Measurements from ENCODE around the gene RTN4R. TPM values are rescaled to one million over a fixed set of nuclear protein-coding genes. Genes with fewer than 3 reads are reported as not detected.
"Not testable (repeated sequence)": the region's sequence is repeated elsewhere in the genome, so short reads cannot be mapped to it uniquely, and the experiment has no call there.

The RTN4R gene
- total RNA-seq, 1 donor from 2014 or later: 2.9 TPM

DNA sequence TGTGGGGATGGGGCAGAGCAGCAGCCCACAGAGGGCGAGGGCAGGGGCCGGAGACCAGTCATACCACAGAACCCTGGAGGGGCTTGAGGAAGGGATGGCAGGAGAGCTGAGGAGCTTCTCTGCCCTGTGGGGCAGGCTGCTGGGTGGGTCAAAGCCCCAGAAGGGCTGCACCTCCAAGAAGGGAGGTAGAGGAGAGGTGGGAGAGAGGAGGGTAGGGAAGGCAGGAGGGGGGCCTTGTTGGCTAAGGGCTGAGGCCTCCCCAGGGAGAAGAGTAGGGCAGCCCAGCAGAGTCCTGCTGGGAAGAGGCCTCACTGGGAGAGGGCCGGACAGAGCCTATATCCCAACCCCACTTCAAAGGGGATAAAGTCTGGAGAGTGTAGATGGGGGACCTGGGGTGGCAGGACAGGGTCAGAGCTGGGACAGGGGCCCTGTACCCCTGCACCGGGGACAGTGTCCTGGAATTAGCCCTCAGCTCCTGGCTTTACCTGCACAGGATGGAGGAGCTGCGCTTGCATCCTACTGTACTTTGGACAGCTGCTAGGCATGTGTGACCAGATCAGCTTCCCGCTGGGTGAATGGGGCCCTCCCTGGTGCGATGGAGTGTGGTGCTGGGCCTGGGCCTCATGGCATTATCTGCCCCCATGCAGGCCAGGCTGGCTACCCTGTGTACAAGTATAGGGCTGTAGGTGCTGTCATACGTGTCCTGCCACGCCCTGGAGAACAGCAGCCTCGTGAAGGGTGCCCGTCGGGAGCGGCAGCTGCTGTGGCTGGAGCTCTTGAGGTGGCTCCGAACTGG is 44.5 kb upstream of the RTN4R start:
- no peak for DNase-seq (ENCODE audit: low read depth)

DNA sequence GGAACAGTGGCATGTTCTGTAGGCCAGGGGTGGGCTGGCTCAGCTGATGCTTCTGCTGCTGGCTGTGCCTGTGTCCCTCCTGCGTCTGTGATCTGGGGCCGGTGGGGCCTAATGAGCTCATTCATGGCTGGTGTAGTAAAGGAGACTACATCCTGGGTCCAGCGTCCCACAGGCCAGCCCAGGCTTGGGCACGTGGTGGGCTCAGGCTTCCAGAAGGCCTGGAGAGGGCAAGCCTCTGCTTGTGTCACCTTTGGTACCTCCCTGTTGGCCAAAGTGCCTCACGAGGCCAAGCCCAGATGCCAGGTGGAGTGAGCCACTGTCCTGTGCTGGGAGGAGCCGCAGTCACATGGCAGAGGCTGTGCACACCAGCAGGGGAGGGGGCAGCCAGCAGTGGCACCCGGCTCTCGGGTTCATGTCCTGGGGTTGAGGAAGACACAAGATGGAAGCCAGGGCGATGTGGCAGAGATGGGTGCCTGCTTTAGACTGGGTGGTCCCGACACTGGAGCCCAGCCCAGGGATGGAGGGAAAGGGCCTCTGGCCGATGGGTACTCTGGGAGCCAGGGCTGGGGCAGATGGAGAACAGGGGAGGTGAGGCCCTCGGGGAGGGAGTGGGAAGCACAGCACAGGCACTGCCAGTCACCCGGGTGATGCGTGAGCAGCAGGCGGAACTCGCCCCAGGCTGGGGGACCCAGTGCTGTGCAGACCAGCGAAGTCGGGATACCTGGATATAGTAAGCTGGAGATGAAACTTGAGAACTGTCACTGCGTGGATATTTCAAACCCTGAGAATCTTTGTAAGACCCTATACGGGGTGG is 43.3 kb upstream of the RTN4R start:
- H2AFZ ChIP-seq (ENCODE audit: low read depth, low read length): not testable (repeated sequence)

More for the DNA sequence above, 44.5 kb upstream of the RTN4R start:
- TF ChIP-seq EZH2 (IDR thresholded peaks at IDR 0.05; ENCODE audit: insufficient read depth, low read length): no peak
- TF ChIP-seq, protein P1, sequence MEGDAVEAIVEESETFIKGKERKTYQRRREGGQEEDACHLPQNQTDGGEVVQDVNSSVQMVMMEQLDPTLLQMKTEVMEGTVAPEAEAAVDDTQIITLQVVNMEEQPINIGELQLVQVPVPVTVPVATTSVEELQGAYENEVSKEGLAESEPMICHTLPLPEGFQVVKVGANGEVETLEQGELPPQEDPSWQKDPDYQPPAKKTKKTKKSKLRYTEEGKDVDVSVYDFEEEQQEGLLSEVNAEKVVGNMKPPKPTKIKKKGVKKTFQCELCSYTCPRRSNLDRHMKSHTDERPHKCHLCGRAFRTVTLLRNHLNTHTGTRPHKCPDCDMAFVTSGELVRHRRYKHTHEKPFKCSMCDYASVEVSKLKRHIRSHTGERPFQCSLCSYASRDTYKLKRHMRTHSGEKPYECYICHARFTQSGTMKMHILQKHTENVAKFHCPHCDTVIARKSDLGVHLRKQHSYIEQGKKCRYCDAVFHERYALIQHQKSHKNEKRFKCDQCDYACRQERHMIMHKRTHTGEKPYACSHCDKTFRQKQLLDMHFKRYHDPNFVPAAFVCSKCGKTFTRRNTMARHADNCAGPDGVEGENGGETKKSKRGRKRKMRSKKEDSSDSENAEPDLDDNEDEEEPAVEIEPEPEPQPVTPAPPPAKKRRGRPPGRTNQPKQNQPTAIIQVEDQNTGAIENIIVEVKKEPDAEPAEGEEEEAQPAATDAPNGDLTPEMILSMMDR (IDR thresholded peaks at IDR 0.05; ENCODE audit: insufficient read depth, low read depth, low read length): no peak
- no peak overlapping the region for H3K4me3 ChIP-seq (ENCODE audit: insufficient read depth, low read depth, low read length)
- H4K20me1 ChIP-seq (ENCODE audit: insufficient read depth, low read length): peaks cover 15% of the 10 kb centered on the region
- no peaks in the 10 kb centered on the region for H3K9me3 Mint-ChIP-seq (ENCODE audit: unreplicated experiment)
- H3K27me3 ChIP-seq (ENCODE audit: insufficient read depth, low read length): no peaks in the 10 kb centered on the region
- H3K4me1 ChIP-seq (ENCODE audit: insufficient read depth, low read length): no peaks in the 10 kb centered on the region
- no peaks in the 10 kb centered on the region for H3K9me3 ChIP-seq (ENCODE audit: insufficient read depth, low read depth, low read length)
- peaks cover 5% of the 10 kb centered on the region for H3K4me1 Mint-ChIP-seq (ENCODE audit: low read depth, unreplicated experiment)
- no peak overlapping the region for H2AFZ ChIP-seq (ENCODE audit: low read depth, low read length)
- H3K27me3 Mint-ChIP-seq (ENCODE audit: low read depth, unreplicated experiment): peaks cover 2% of the 10 kb centered on the region
- FAIRE-seq: no peak
- no peaks in the 10 kb centered on the region for H3K36me3 ChIP-seq (ENCODE audit: insufficient read depth, low read length)
- H3K79me2 ChIP-seq (ENCODE audit: insufficient read depth, low read length): peaks cover 9% of the 10 kb centered on the region
- H3K4me3 Mint-ChIP-seq (ENCODE audit: unreplicated experiment): no peak overlapping the region
- H3K36me3 Mint-ChIP-seq (ENCODE audit: low read depth, unreplicated experiment): no peaks in the 10 kb centered on the region
- no peak overlapping the region for H3K27ac Mint-ChIP-seq (ENCODE audit: unreplicated experiment)
- H3K4me2 ChIP-seq (ENCODE audit: low read length): no peak overlapping the region
- H3K9ac ChIP-seq (ENCODE audit: low read length): no peak overlapping the region
- no peak overlapping the region for H3K27ac ChIP-seq (ENCODE audit: low read depth, low read length)

DNA sequence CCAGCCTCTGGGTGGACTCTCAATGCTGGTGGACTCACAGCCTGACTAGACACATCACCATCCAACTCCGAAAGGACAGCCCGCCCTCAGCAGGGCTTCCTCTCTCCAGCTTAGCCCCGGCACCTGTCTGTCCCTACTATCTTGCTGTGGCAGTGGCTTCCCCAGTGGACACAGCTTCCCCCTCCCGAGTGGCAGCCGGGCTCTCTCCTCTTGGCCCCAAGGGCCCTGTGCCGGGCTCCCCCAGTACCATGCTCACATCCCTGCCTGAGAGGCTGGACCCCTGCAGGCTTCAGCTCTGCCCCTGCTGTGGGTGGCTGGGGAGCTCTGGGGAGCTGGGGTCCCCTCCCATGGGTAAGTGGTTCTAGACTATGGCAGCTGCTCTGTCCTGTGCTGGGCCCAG is 42.7 kb upstream of the RTN4R start:
- H2AFZ ChIP-seq (ENCODE audit: low read depth, low read length); H3K79me2 ChIP-seq (ENCODE audit: insufficient read depth, low read length); H3K4me3 ChIP-seq (ENCODE audit: insufficient read depth, low read depth, low read length); H4K20me1 ChIP-seq (ENCODE audit: insufficient read depth, low read length); DNase-seq (ENCODE audit: low read depth); H3K9ac ChIP-seq (ENCODE audit: low read length); H3K27me3 ChIP-seq (ENCODE audit: insufficient read depth, low read length); H3K4me3 Mint-ChIP-seq (ENCODE audit: unreplicated experiment); H3K9me3 ChIP-seq (ENCODE audit: insufficient read depth, low read depth, low read length); H3K9me3 Mint-ChIP-seq (ENCODE audit: unreplicated experiment); H3K4me2 ChIP-seq (ENCODE audit: low read length); H3K4me1 Mint-ChIP-seq (ENCODE audit: low read depth, unreplicated experiment); H3K4me1 ChIP-seq (ENCODE audit: insufficient read depth, low read length); H3K36me3 Mint-ChIP-seq (ENCODE audit: low read depth, unreplicated experiment); H3K27ac Mint-ChIP-seq (ENCODE audit: unreplicated experiment); H3K27me3 Mint-ChIP-seq (ENCODE audit: low read depth, unreplicated experiment); H3K36me3 ChIP-seq (ENCODE audit: insufficient read depth, low read length); H3K27ac ChIP-seq (ENCODE audit: low read depth, low read length); FAIRE-seq: not testable (repeated sequence)

More for the DNA sequence above, 43.3 kb upstream of the RTN4R start:
- H4K20me1 ChIP-seq (ENCODE audit: insufficient read depth, low read length); H3K27ac ChIP-seq (ENCODE audit: low read depth, low read length); H3K27me3 ChIP-seq (ENCODE audit: insufficient read depth, low read length); H3K79me2 ChIP-seq (ENCODE audit: insufficient read depth, low read length); H3K4me1 Mint-ChIP-seq (ENCODE audit: low read depth, unreplicated experiment); H3K9me3 ChIP-seq (ENCODE audit: insufficient read depth, low read depth, low read length); H3K4me3 ChIP-seq (ENCODE audit: insufficient read depth, low read depth, low read length); H3K9ac ChIP-seq (ENCODE audit: low read length); DNase-seq (ENCODE audit: low read depth); H3K27me3 Mint-ChIP-seq (ENCODE audit: low read depth, unreplicated experiment); H3K36me3 Mint-ChIP-seq (ENCODE audit: low read depth, unreplicated experiment); H3K36me3 ChIP-seq (ENCODE audit: insufficient read depth, low read length); H3K9me3 Mint-ChIP-seq (ENCODE audit: unreplicated experiment); H3K4me3 Mint-ChIP-seq (ENCODE audit: unreplicated experiment); H3K4me2 ChIP-seq (ENCODE audit: low read length); FAIRE-seq; H3K27ac Mint-ChIP-seq (ENCODE audit: unreplicated experiment); H3K4me1 ChIP-seq (ENCODE audit: insufficient read depth, low read length): not testable (repeated sequence)

DNA sequence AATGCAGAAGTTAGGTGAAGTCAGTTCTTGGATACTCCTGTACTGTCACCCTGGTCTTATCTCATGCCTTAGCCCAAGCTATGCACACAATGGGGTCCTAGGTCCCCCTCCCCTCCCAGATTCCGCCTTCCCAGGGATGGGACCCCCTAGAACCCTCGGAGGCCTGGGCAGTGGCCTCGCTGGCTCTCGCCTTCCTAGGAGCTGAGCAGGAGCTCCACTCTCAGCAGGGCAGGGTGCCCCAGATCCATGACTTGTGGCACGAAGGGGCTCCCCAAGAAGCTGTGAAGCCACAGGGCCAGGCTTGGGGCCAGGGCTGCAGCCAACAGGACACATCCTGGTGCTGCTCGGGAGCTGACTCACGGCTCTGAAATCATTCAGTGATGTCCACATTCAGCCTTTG is 42.1 kb upstream of the RTN4R start:
- H3K9me3 Mint-ChIP-seq (ENCODE audit: unreplicated experiment): not testable (repeated sequence)

DNA sequence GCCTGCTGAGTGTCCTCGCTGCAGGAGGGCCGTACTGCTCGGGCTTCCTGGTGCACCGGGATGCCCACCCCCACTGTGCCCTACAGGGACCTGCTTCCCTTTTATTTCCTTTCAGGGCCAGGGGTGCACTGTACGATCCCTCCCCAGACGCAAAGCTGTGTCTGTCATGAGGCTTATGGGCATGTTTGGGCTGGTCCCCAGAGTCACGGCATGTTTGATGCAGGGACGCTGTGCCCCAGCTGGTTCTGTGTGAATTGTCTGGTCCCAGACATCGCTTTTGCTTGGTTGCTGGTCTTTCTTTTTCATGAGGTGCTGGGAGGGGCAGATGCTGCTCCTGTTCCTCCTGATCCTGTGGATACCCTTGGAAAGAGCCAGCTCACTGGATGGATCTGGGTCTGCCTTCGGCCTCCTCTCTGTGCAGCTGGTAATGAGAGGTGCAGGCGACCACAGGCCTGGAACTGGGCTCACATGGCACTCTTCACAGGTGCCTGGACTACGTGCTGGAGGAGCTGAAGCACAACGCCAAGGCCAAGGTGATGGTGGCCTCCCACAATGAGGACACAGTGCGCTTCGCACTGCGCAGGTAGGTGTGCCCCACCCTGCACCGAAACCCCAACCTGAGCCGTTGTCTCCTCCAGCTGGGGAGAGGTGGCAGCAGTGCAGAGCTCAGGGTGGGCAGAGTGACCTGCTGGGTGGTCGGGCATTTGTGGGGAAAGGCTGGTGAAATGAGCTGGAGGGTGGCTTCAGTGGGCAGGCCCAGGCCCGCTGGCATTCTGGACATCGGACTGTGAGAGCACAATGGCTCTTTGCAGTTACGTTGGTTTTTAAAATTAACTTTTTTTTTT is 40.9 kb upstream of the RTN4R start:
- H3K36me3 Mint-ChIP-seq (ENCODE audit: low read depth, unreplicated experiment); FAIRE-seq; H3K4me1 Mint-ChIP-seq (ENCODE audit: low read depth, unreplicated experiment); H3K4me1 ChIP-seq (ENCODE audit: insufficient read depth, low read length); H3K27ac ChIP-seq (ENCODE audit: low read depth, low read length); H3K27ac Mint-ChIP-seq (ENCODE audit: unreplicated experiment); H3K4me3 ChIP-seq (ENCODE audit: insufficient read depth, low read depth, low read length); H3K4me2 ChIP-seq (ENCODE audit: low read length); H3K27me3 Mint-ChIP-seq (ENCODE audit: low read depth, unreplicated experiment); DNase-seq (ENCODE audit: low read depth); H3K79me2 ChIP-seq (ENCODE audit: insufficient read depth, low read length); H4K20me1 ChIP-seq (ENCODE audit: insufficient read depth, low read length); H3K36me3 ChIP-seq (ENCODE audit: insufficient read depth, low read length); H3K27me3 ChIP-seq (ENCODE audit: insufficient read depth, low read length); H3K9me3 Mint-ChIP-seq (ENCODE audit: unreplicated experiment); H3K9me3 ChIP-seq (ENCODE audit: insufficient read depth, low read depth, low read length); H3K9ac ChIP-seq (ENCODE audit: low read length); H3K4me3 Mint-ChIP-seq (ENCODE audit: unreplicated experiment); H2AFZ ChIP-seq (ENCODE audit: low read depth, low read length): not testable (repeated sequence)

More for the DNA sequence above, 42.1 kb upstream of the RTN4R start:
- H3K4me3 Mint-ChIP-seq (ENCODE audit: unreplicated experiment); H3K4me3 ChIP-seq (ENCODE audit: insufficient read depth, low read depth, low read length); H3K9me3 ChIP-seq (ENCODE audit: insufficient read depth, low read depth, low read length); H3K36me3 ChIP-seq (ENCODE audit: insufficient read depth, low read length); H3K27me3 Mint-ChIP-seq (ENCODE audit: low read depth, unreplicated experiment); H3K79me2 ChIP-seq (ENCODE audit: insufficient read depth, low read length); H3K36me3 Mint-ChIP-seq (ENCODE audit: low read depth, unreplicated experiment); H3K27me3 ChIP-seq (ENCODE audit: insufficient read depth, low read length); H2AFZ ChIP-seq (ENCODE audit: low read depth, low read length); H3K4me1 ChIP-seq (ENCODE audit: insufficient read depth, low read length); H3K27ac Mint-ChIP-seq (ENCODE audit: unreplicated experiment); DNase-seq (ENCODE audit: low read depth); H3K9ac ChIP-seq (ENCODE audit: low read length); H3K4me1 Mint-ChIP-seq (ENCODE audit: low read depth, unreplicated experiment); H4K20me1 ChIP-seq (ENCODE audit: insufficient read depth, low read length); H3K4me2 ChIP-seq (ENCODE audit: low read length); H3K27ac ChIP-seq (ENCODE audit: low read depth, low read length): not testable (repeated sequence)
- peak; percentile 99 for FAIRE-seq
